Spleen (tissue), 7 donors: ENCODE measurements around the gene TBC1D9B.

Source experiments
- CTCF ChIP-seq, 11 experiments: fragments of 200-600 bp in 7 of 11; fragments of 450-650 bp in 4 of 11; sonication (generic) in 4 of 11; IDR thresholded peaks in 8 of 11; conservative IDR thresholded peaks in 3 of 11; 1 replicate in 7 of 11; 2 replicates in 4 of 11; pipeline versions ENCODE4 v1.4.0 to v1.8.0; 2016 to 2021; ENCODE audit warnings: antibody characterized with exemption in 11 of 11, inconsistent platforms in 4 of 11, mild to moderate bottlenecking in 1 of 11
- POLR2A ChIP-seq, 3 donors: fragments of 450-650 bp; IDR thresholded peaks; one replicate each; pipeline ENCODE4 v1.5.1; 2017; ENCODE audit warnings: antibody characterized with exemption in 3 of 3, mild to moderate bottlenecking in 1 of 3
- POLR2AphosphoS5 ChIP-seq, 3 donors: sonication (generic); formaldehyde crosslinking; IDR thresholded peaks; one replicate each; pipeline ENCODE4 v1.5.1; 2017; ENCODE audit warnings: antibody characterized with exemption in 3 of 3
- donor health status: DM: no; HTN: no; CAD: no; lungs with moderate emphysema.
- donor health status: DM: no; HTN: no; CAD: no.
- donor health status: DM: no; HTN: no; CAD: no.

- TF ChIP-seq CTCF (IDR thresholded peaks at IDR 0.05 in 8 of 11, conservative IDR thresholded peaks at IDR 0.05 in 3 of 11) (no peak), POLR2A (IDR thresholded peaks at IDR 0.05) (no peak), POLR2AphosphoS5 (IDR thresholded peaks at IDR 0.05) (no peak)
These were observed 33.6 kb downstream of the TBC1D9B start for GRCh38 chr5:179874136-179874535.
